Superior temporal gyrus (tissue), 1 donor: ENCODE measurements around the gene AFAP1.

ENCODE experiments used
- DNase-seq: peaks from one replicate; pipeline ENCODE4 v3.0.0-alpha.2; 2016; ENCODE audit errors: extremely low spot score

The AFAP1 gene

GRCh38 chr4:7939377-7940108, at the start of gene AFAP1:
Gene AFAP1, minus strand, starts transcription at chr4:7939861. Its CDS starts 67,783 bp downstream, at chr4:7872078.
- DNase-seq: peak; percentile 89

- DNase-seq: no peak
Observed at GRCh38 chr4:7988437-7988836, 48.8 kb upstream of the AFAP1 start.

GRCh38 chr4:7987148-7987989, 47.7 kb upstream of the AFAP1 start:
- peak; percentile 88 for DNase-seq

- no peak for DNase-seq
Observed at GRCh38 chr4:7985891-7986441, 46.3 kb upstream of the AFAP1 start.

- DNase-seq: no peak
Observed at GRCh38 chr4:7985072-7985471, 45.4 kb upstream of the AFAP1 start.

GRCh38 chr4:7984286-7984925, 44.7 kb upstream of the AFAP1 start:
- DNase-seq: no peak

- no peak for DNase-seq
Observed at GRCh38 chr4:7983296-7983695, 43.6 kb upstream of the AFAP1 start.

- DNase-seq: no peak
Observed at GRCh38 chr4:7981738-7982394, 42.2 kb upstream of the AFAP1 start.

- DNase-seq: no peak
Observed at GRCh38 chr4:7980036-7980435, 40.4 kb upstream of the AFAP1 start.

- no peak for DNase-seq
Observed at GRCh38 chr4:7979652-7979968, 39.9 kb upstream of the AFAP1 start.

- no peak for DNase-seq
Observed at GRCh38 chr4:7978907-7979651, 39.4 kb upstream of the AFAP1 start.

GRCh38 chr4:7978489-7978888, 38.8 kb upstream of the AFAP1 start:
- no peak for DNase-seq

- no peak for DNase-seq
Observed at GRCh38 chr4:7976634-7977033, 37.0 kb upstream of the AFAP1 start.

- DNase-seq: no peak
Observed at GRCh38 chr4:7976025-7976424, 36.4 kb upstream of the AFAP1 start.

GRCh38 chr4:7974425-7974824, 34.8 kb upstream of the AFAP1 start:
- no peak for DNase-seq

- no peak for DNase-seq
Observed at GRCh38 chr4:7973545-7973981, 33.9 kb upstream of the AFAP1 start.

GRCh38 chr4:7971881-7972500, 32.3 kb upstream of the AFAP1 start:
- DNase-seq: no peak

- no peak for DNase-seq
Observed at GRCh38 chr4:7971159-7971631, 31.5 kb upstream of the AFAP1 start.

- DNase-seq: no peak
Observed at GRCh38 chr4:7970361-7970946, 30.8 kb upstream of the AFAP1 start.

GRCh38 chr4:7968262-7968896, 28.7 kb upstream of the AFAP1 start:
- DNase-seq: no peak
